ENCODE data around the gene ZNF483.

DNA sequence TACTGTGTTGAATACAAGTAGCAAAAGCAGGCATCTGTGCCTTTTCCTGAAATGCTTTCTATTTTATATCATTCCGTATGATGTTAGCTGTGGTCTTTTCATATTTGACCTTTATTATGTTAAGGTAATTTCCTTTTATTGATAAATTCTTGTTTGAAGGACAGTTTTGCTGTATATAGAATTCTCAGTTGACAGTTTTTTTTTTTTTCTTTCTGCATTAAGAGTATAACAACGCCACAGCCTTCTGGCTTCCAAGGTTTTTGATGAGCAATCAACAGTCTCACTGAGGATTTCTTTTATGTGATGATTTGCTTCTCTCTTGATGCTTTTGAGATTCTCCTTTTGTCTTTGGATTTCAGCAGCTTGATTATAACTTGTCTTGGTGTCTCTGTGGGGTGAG lies 23.6 kb downstream of the ZNF483 start:
- TF ChIP-seq, protein P1, sequence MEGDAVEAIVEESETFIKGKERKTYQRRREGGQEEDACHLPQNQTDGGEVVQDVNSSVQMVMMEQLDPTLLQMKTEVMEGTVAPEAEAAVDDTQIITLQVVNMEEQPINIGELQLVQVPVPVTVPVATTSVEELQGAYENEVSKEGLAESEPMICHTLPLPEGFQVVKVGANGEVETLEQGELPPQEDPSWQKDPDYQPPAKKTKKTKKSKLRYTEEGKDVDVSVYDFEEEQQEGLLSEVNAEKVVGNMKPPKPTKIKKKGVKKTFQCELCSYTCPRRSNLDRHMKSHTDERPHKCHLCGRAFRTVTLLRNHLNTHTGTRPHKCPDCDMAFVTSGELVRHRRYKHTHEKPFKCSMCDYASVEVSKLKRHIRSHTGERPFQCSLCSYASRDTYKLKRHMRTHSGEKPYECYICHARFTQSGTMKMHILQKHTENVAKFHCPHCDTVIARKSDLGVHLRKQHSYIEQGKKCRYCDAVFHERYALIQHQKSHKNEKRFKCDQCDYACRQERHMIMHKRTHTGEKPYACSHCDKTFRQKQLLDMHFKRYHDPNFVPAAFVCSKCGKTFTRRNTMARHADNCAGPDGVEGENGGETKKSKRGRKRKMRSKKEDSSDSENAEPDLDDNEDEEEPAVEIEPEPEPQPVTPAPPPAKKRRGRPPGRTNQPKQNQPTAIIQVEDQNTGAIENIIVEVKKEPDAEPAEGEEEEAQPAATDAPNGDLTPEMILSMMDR (IDR thresholded peaks at IDR 0.05), result no peak
- TF ChIP-seq POLR2AphosphoS5 (IDR thresholded peaks at IDR 0.05) (no peak), POLR2A (IDR thresholded peaks at IDR 0.05) (no peak)
